Keratinocyte (primary cell): ENCODE results near the gene ZBTB14. TPM values are rescaled to one million over a fixed set of nuclear protein-coding genes. Genes with fewer than 3 reads are reported as not detected.

Source experiments
- DNase-seq: peaks from one replicate; pipeline ENCODE4 v3.0.0-alpha.2; 2011; ENCODE audit warnings: low read depth, missing footprints, low spot score
- FAIRE-seq: peaks from 2 replicates; lab custom pipeline; 2011; peaks lifted over from hg19 to GRCh38; lab: Jason Lieb, UNC
- H2AFZ ChIP-seq: 2 replicates; pipeline ENCODE4 v1.6.0; 2012; ENCODE audit warnings: low read length, control low read depth, inconsistent platforms; ENCODE audit not compliant: control insufficient read depth
- H3K27ac ChIP-seq: 2 replicates; pipeline ENCODE4 v1.5.1; 2011; ENCODE audit warnings: low read length; ENCODE audit not compliant: control insufficient read depth, insufficient read depth
- H3K27me3 ChIP-seq: 3 replicates; pipeline ENCODE4 v1.6.0; 2011; ENCODE audit warnings: low read length; ENCODE audit not compliant: control insufficient read depth, insufficient read depth; ENCODE audit errors: extremely low read depth
- H3K36me3 ChIP-seq, 2 experiments: 2 replicates in 1 of 2; 3 replicates in 1 of 2; pipeline ENCODE4 v1.5.1; 2011; ENCODE audit warnings: low read length in 2 of 2, mild to moderate bottlenecking in 1 of 2; ENCODE audit not compliant: control insufficient read depth in 2 of 2, insufficient read depth in 2 of 2; ENCODE audit errors: extremely low read depth in 1 of 2
- H3K4me1 ChIP-seq: 3 replicates; pipeline ENCODE4 v1.5.1; 2011; ENCODE audit warnings: low read length; ENCODE audit not compliant: control insufficient read depth, insufficient read depth; ENCODE audit errors: extremely low read depth
- H3K4me2 ChIP-seq: 3 replicates; pipeline ENCODE4 v1.6.0; 2011; ENCODE audit warnings: low read depth, low read length; ENCODE audit not compliant: control insufficient read depth, insufficient read depth; ENCODE audit errors: extremely low read depth
- H3K4me3 ChIP-seq, 3 experiments: fragments of 200-600 bp in 1 of 3; sonication (generic) in 1 of 3; 2 replicates in 2 of 3; 3 replicates in 1 of 3; pipeline ENCODE4 v1.5.1; 2011 to 2016; ENCODE audit warnings: low read length in 3 of 3, mild to moderate bottlenecking in 3 of 3, control low read depth in 2 of 3, inconsistent platforms in 1 of 3, low read depth in 1 of 3, mixed read lengths in 1 of 3, mixed run types in 1 of 3, moderate library complexity in 1 of 3; ENCODE audit not compliant: control insufficient read depth in 2 of 3, insufficient read depth in 2 of 3; ENCODE audit errors: extremely low read depth in 1 of 3
- H3K79me2 ChIP-seq: 2 replicates; pipeline ENCODE4 v1.6.0; 2012; ENCODE audit warnings: low read length; ENCODE audit not compliant: control insufficient read depth, insufficient read depth
- H3K9ac ChIP-seq: 3 replicates; pipeline ENCODE4 v1.6.0; 2011; ENCODE audit warnings: low read length; ENCODE audit not compliant: control insufficient read depth, insufficient read depth; ENCODE audit errors: extremely low read depth
- H3K9me1 ChIP-seq: 3 replicates; pipeline ENCODE4 v1.6.0; 2011; ENCODE audit warnings: low read length; ENCODE audit not compliant: control insufficient read depth, insufficient read depth; ENCODE audit errors: extremely low read depth
- H3K9me3 ChIP-seq: 2 replicates; pipeline ENCODE4 v1.5.1; 2012; ENCODE audit warnings: low read depth, low read length; ENCODE audit not compliant: control insufficient read depth
- H4K20me1 ChIP-seq: 3 replicates; pipeline ENCODE4 v1.6.0; 2011; ENCODE audit warnings: low read length; ENCODE audit not compliant: control insufficient read depth, insufficient read depth; ENCODE audit errors: extremely low read depth
- CTCF ChIP-seq, 3 experiments: IDR thresholded peaks in 1 of 3; conservative IDR thresholded peaks in 1 of 3; optimal IDR thresholded peaks in 1 of 3; 2 replicates in 2 of 3; 3 replicates in 1 of 3; pipeline versions ENCODE3 to v1.5.1; 2011; ENCODE audit warnings: low read length in 3 of 3, mild to moderate bottlenecking in 3 of 3, moderate library complexity in 2 of 3, control low read depth in 1 of 3, inconsistent platforms in 1 of 3; ENCODE audit not compliant: insufficient read depth in 2 of 3; ENCODE audit errors: extremely low read depth in 1 of 3
- EZH2 ChIP-seq: IDR thresholded peaks from one replicate; pipeline ENCODE4 v1.6.1; 2012; ENCODE audit warnings: inconsistent platforms, mild to moderate bottlenecking, low read length, moderate library complexity
- dilution Hi-C: fragments of 300-500 bp; cut with MboI; formaldehyde crosslinking; loops from one replicate; pipeline ENCODE4 v1.7.0; 2020; ENCODE audit warnings: low sequenced_read_pairs; ENCODE audit not compliant: extremely low pct_ligation_motif_present
- polyA plus RNA-seq, 5 experiments: library from polyadenylated mRNA; depleted of rRNA in 3 of 5; stranded (reverse) in 3 of 5; stranded (forward) in 1 of 5; unstranded in 1 of 5; fragments of >200 nt; gene quantifications; 1 replicate in 1 of 5; 2 replicates in 3 of 5; 3 replicates in 1 of 5; pipeline versions ENCODE4 v1.2.1 to v1.2.3, GENCODE V29; 2011 to 2012; ENCODE audit warnings: missing spikeins in 2 of 5, low read depth in 1 of 5, low replicate concordance in 1 of 5

The ZBTB14 gene
- polyA plus RNA-seq, 1 donor (not counting 4 experiments of a cell fraction or from before 2014, with no cell fraction given): 9.1 TPM

- H3K9me1 ChIP-seq: no peaks in the 10 kb centered on the region
- H3K4me2 ChIP-seq: peak overlapping the region; percentile 86
- H3K27me3 ChIP-seq: peaks cover 7% of the 10 kb centered on the region
- no peak for TF ChIP-seq CTCF (optimal IDR thresholded peaks at IDR 0.05 in 1 of 3, IDR thresholded peaks at IDR 0.05 in 1 of 3, conservative IDR thresholded peaks at IDR 0.05 in 1 of 3; ENCODE audit: extremely low read depth in 1 of 3, insufficient read depth in 2 of 3, low read length in 3 of 3)
- no peak for TF ChIP-seq EZH2
- no peaks in the 10 kb centered on the region for H3K9me3 ChIP-seq
- peak; percentile 50 for DNase-seq
- no peak for FAIRE-seq
- H3K4me1 ChIP-seq: peaks cover 3% of the 10 kb centered on the region
- dilution Hi-C loops: no loop called here
- peak overlapping the region; percentile 97 for H2AFZ ChIP-seq
- H3K36me3 ChIP-seq: peaks cover 4 to 7% of the 10 kb centered on the region in 2 experiments
- peak overlapping the region; percentile 62 to 84 (median 78) for H3K4me3 ChIP-seq
- H3K9ac ChIP-seq: peak overlapping the region; percentile 78
- H3K79me2 ChIP-seq: no peaks in the 10 kb centered on the region
- H4K20me1 ChIP-seq: no peaks in the 10 kb centered on the region
- H3K27ac ChIP-seq: peak overlapping the region; percentile 68
These were observed 617 bp upstream of the ZBTB14 start for GRCh38 chr18:5295981-5296705.

DNA sequence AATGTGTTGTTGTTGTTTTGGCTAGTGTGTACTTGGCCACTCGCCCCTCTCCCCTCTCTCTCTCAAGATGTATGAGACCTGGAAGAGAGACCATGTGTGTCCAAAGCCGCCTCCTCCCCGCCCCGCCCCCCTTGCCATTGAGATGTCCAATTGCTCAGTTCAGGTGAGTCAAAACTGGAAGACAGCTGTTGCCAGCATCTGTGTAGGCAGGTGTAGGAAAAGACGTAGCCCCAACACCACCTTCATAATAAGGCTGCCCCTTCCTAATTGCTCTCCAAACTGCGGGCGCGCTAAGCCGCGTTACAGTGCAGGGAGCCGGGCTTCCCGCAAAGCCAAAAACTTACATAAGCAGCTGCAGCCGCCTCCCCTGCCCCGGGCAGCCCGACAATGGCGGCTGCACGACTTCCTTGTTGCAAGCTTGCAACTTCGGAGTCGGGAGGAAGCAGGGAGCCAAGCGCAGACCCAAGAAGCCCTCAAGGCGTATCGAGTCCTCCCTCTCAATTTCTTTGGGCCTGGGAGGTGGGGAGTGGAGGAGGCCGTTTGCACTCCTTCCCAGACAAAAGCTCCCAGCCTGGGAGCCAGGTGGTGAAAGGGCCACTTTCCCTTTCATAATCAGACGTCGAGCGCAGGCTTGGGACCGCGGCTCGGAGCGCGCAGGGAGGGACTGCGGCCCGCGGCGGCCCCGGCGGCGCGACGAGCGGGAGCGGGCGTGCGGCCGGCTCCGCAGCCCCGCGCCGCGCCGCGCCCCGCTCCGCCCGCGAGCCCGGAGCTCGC, 882 bp downstream of the ZBTB14 start:
- FAIRE-seq (no peak), DNase-seq (no peak)
- TF ChIP-seq CTCF (optimal IDR thresholded peaks at IDR 0.05 in 1 of 3, IDR thresholded peaks at IDR 0.05 in 1 of 3, conservative IDR thresholded peaks at IDR 0.05 in 1 of 3; ENCODE audit: extremely low read depth in 1 of 3, insufficient read depth in 2 of 3, low read length in 3 of 3): no peak
- dilution Hi-C loops: no loop called here
- no peaks in the 10 kb centered on the region for H3K9me3 ChIP-seq
- H3K27me3 ChIP-seq: peaks cover 7% of the 10 kb centered on the region
- H3K79me2 ChIP-seq: no peaks in the 10 kb centered on the region
- H4K20me1 ChIP-seq: no peaks in the 10 kb centered on the region
- H3K4me3 ChIP-seq: peak overlapping the region; percentile 60 to 84 (median 80)
- H3K9me1 ChIP-seq: no peaks in the 10 kb centered on the region
- H3K27ac ChIP-seq: peak overlapping the region; percentile 36
- H3K36me3 ChIP-seq: peaks cover 4 to 11% of the 10 kb centered on the region in 2 experiments
- H2AFZ ChIP-seq: peak overlapping the region; percentile 92
- H3K9ac ChIP-seq: peak overlapping the region; percentile 78
- H3K4me1 ChIP-seq: peaks cover 3% of the 10 kb centered on the region
- H3K4me2 ChIP-seq: peak overlapping the region; percentile 85
